C4-2B (cell line): ENCODE measurements around the gene SIL1.

Experiments used
- CTCF ChIP-seq: fragments of 450-650 bp; conservative IDR thresholded peaks from 2 replicates; pipeline ENCODE4 v1.5.1; 2017; ENCODE audit warnings: mild to moderate bottlenecking
- ZFX ChIP-seq: fragments of 450-650 bp; IDR thresholded peaks from 2 replicates; pipeline ENCODE4 v1.6.1; 2017

- no peak for TF ChIP-seq CTCF
- TF ChIP-seq ZFX: no peak
Observed at GRCh38 chr5:138996120-138996519, 202.0 kb downstream of the SIL1 start.
